Esophagus muscularis mucosa (tissue), 4 donors: ENCODE measurements around the gene DRD4. TPM values are rescaled to one million over a fixed set of nuclear protein-coding genes. Genes with fewer than 3 reads are reported as not detected.

ENCODE experiments used
- DNase-seq: peaks from one replicate; pipeline ENCODE4 v3.0.0-alpha.2; 2017; ENCODE audit errors: extremely low spot score
- H3K27ac ChIP-seq, 4 donors: fragments of 200-600 bp; sonication (generic); replicated peaks in 1 of 4; 1 replicate in 3 of 4; 2 replicates in 1 of 4; pipeline ENCODE4 v1.5.1; 2016 to 2019; ENCODE audit warnings: mild to moderate bottlenecking in 1 of 4
- H3K27me3 ChIP-seq, 4 donors: fragments of 200-600 bp; sonication (generic); one replicate each; pipeline versions ENCODE4 v1.5.1 to v1.6.0; 2016 to 2019
- H3K36me3 ChIP-seq, 4 donors: fragments of 200-600 bp; sonication (generic); one replicate each; pipeline ENCODE4 v1.5.1; 2016 to 2019
- H3K4me1 ChIP-seq, 4 donors: fragments of 200-600 bp; sonication (generic); one replicate each; pipeline ENCODE4 v1.5.1; 2016 to 2019
- H3K4me3 ChIP-seq, 4 donors: fragments of 200-600 bp; sonication (generic); 1 replicate in 2 of 4; 2 replicates in 2 of 4; pipeline ENCODE4 v1.5.1; 2016 to 2019; ENCODE audit warnings: mild to moderate bottlenecking in 4 of 4, moderate library complexity in 1 of 4
- H3K9me3 ChIP-seq, 4 donors: fragments of 200-600 bp; sonication (generic); 1 replicate in 3 of 4; 2 replicates in 1 of 4; pipeline ENCODE4 v1.5.1; 2016 to 2019
- EP300 ChIP-seq: sonication (generic); formaldehyde crosslinking; IDR thresholded peaks from one replicate; pipeline ENCODE4 v1.6.1; 2017; ENCODE audit warnings: antibody characterized with exemption
- POLR2A ChIP-seq: fragments of 450-650 bp; IDR thresholded peaks from one replicate; pipeline ENCODE4 v1.6.1; 2017; ENCODE audit warnings: antibody characterized with exemption, moderate library complexity, mild to moderate bottlenecking, low read depth
- POLR2AphosphoS5 ChIP-seq, 2 donors: sonication (generic); formaldehyde crosslinking; IDR thresholded peaks; one replicate each; pipeline ENCODE4 v1.6.1; 2017; ENCODE audit warnings: antibody characterized with exemption in 2 of 2
- WGBS: methylation state at CpG from one replicate; pipeline ENCODE4 v1.1.5; 2018; 5-methylcytosine and 5-hydroxymethylcytosine counted together
- intact Hi-C: fragments of 100-400 bp; cut with DNase I; formaldehyde crosslinking; loops from one replicate; pipeline ENCODE4 v1.15.1; 2023
- total RNA-seq, 4 donors: library from RNA; depleted of rRNA; stranded (reverse); fragments of >200 nt; gene quantifications; one replicate each; pipeline versions ENCODE4 v1.1.0 to v1.2.1, GENCODE V29; 2016
- TF ChIP-seq, protein P1 (sequence below), 3 experiments: fragments of 200-600 bp in 2 of 3; fragments of 450-650 bp in 1 of 3; sonication (generic) in 2 of 3; IDR thresholded peaks; one replicate each; pipeline ENCODE4 v1.5.1; 2017 to 2019; ENCODE audit warnings: antibody characterized with exemption in 3 of 3, mild to moderate bottlenecking in 2 of 3, moderate library complexity in 1 of 3

DRD4 gene
- total RNA-seq, 4 donors from 2014 or later = 0.26 to 1.1 (median 0.42) TPM; not detected in 1

DNA sequence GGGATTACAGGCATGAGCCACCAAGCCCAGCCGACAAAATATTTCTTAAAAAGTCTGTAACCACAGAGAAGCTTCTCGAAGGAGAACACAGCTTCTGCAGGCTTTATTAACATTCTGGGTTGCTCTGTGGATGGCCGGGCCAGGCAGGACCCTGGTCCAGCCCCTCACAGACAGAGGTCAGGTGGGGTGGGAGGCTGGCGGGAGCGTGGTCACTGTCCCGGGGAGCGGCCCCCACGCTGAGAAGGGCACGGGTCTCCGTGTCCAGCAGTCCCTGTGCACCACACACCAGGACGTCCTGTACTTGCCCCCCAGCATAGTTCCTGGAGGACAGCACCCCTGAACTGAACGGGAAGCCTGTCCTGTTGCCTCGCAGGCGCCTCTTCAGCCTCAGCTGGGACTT is 19.4 kb downstream of the DRD4 start:
- WGBS = 91% methylated on average over 6 of the region's 14 CpGs
- no peak for DNase-seq
- intact Hi-C loops = no loop called here
- Histone ChIP-seq H3K4me3 (no peak overlapping the region), H3K27ac (no peak overlapping the region), H3K27me3 (no peaks in the 10 kb centered on the region), H3K4me1 (no peaks in the 10 kb centered on the region), H3K36me3 (peaks cover 20 to 78% (median 49%) of the 10 kb centered on the region in 4 donors), H3K9me3 (no peaks in the 10 kb centered on the region)
- TF ChIP-seq POLR2AphosphoS5 (IDR thresholded peaks at IDR 0.05) = no peak
- no peak for TF ChIP-seq POLR2A
- TF ChIP-seq, protein P1, sequence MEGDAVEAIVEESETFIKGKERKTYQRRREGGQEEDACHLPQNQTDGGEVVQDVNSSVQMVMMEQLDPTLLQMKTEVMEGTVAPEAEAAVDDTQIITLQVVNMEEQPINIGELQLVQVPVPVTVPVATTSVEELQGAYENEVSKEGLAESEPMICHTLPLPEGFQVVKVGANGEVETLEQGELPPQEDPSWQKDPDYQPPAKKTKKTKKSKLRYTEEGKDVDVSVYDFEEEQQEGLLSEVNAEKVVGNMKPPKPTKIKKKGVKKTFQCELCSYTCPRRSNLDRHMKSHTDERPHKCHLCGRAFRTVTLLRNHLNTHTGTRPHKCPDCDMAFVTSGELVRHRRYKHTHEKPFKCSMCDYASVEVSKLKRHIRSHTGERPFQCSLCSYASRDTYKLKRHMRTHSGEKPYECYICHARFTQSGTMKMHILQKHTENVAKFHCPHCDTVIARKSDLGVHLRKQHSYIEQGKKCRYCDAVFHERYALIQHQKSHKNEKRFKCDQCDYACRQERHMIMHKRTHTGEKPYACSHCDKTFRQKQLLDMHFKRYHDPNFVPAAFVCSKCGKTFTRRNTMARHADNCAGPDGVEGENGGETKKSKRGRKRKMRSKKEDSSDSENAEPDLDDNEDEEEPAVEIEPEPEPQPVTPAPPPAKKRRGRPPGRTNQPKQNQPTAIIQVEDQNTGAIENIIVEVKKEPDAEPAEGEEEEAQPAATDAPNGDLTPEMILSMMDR (IDR thresholded peaks at IDR 0.05) = no peak
- no peak for TF ChIP-seq EP300

DNA sequence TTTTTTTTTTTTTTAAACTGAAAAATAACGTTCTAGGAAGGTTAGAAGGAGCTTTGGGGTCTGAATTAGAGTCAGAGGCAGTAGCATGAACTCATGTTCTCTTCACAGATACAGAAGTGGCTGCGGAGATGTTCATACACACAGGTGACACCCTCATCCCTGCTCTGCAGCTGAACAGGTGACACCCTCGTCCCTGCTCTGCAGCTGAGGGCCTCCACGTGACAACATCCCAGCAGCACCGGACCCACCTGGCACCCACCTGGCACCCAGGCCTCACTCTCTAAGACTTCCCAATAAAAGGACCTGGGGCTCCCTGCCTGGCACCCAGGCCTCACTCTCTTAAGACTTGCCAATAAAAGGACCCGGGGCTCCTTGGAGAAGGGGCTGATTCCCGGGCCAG is 19.8 kb downstream of the DRD4 start:
- H3K36me3 ChIP-seq = peaks cover 20 to 80% (median 54%) of the 10 kb centered on the region in 4 donors
- WGBS = 80% methylated on average over 7 of the region's 7 CpGs

DNA sequence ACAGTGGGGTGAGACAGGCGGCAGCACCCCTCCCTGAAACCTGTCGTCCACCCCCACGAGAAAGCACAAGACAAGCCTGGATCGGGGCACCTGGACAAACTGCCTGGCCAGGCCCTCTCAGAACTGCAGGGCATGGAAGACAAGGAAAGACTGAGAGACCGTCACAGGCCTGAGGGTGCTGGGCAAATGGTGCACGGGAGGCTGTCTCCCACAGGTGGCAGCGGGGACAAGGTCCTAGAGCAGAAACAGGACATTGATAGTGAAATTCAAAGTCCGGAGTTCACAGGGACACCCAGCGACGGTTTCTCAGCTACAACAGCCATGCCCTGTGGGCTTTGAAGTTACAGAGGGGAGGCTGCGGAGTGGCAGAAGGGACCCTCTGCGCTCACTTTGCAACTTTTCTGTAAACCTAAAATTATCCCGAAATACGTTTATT is 20.6 kb downstream of the DRD4 start:
- H3K36me3 ChIP-seq = peaks cover 16 to 86% (median 61%) of the 10 kb centered on the region in 4 donors
- no peak for DNase-seq
- H3K4me3 ChIP-seq = no peak overlapping the region
- H3K4me1 ChIP-seq = peaks cover 0 to 3% (median 0%) of the 10 kb centered on the region in 4 donors
- intact Hi-C loops = no loop called here
- 92% methylated on average over 14 of the region's 14 CpGs for WGBS
- H3K27ac ChIP-seq = no peak overlapping the region
- no peaks in the 10 kb centered on the region for H3K9me3 ChIP-seq
- no peaks in the 10 kb centered on the region for H3K27me3 ChIP-seq
- TF ChIP-seq, protein P1 (IDR thresholded peaks at IDR 0.05) = no peak
- no peak for TF ChIP-seq POLR2A
- no peak for TF ChIP-seq POLR2AphosphoS5 (IDR thresholded peaks at IDR 0.05)
- no peak for TF ChIP-seq EP300

More for the DNA sequence above, 19.8 kb downstream of the DRD4 start:
- intact Hi-C loops = no loop called here
- Histone ChIP-seq H3K4me3 (no peak overlapping the region), H3K4me1 (no peaks in the 10 kb centered on the region), H3K9me3 (no peaks in the 10 kb centered on the region), H3K27me3 (no peaks in the 10 kb centered on the region), H3K27ac (no peak overlapping the region)
- no peak for DNase-seq
- TF ChIP-seq EP300 = no peak

DNA sequence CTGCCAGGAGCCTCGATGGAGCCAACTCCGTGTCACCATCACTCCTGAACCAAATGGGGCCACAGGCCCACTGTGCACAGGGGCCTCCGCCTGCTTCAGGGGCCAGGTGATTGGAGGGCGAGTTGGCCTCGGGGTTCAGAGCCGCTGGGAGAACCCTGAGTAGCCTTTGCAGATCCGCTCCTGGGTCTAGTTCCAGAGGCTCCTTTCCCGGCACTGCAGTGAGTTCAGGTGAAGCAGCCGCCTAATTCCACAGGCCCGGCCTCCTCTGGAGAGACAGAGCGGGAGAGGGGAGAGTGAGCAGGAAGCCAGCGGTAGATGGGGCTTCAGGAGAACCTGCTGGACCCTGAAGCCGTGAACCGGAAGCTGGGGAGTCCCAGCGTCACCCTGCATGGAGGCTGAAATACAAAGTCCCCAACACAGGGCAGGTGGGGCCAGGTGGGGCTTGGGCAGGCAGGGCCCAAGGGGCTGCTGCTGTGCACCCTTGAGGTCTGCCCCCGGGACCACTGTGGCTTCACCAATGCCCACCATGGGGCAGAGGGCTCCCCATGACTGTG is 22.5 kb downstream of the DRD4 start:
- intact Hi-C loops = no loop called here
- H3K36me3 ChIP-seq = peaks cover 16 to 82% (median 59%) of the 10 kb centered on the region in 4 donors
- DNase-seq = no peak
- H3K4me3 ChIP-seq = no peak overlapping the region
- no peak overlapping the region for H3K27ac ChIP-seq
- TF ChIP-seq POLR2A = no peak
- TF ChIP-seq, protein P1 (IDR thresholded peaks at IDR 0.05) = no peak
- TF ChIP-seq EP300 = no peak
- no peaks in the 10 kb centered on the region for H3K9me3 ChIP-seq
- H3K4me1 ChIP-seq = peaks cover 0 to 6% (median 0%) of the 10 kb centered on the region in 4 donors
- 90% methylated on average over 14 of the region's 16 CpGs for WGBS
- H3K27me3 ChIP-seq = no peaks in the 10 kb centered on the region

DNA sequence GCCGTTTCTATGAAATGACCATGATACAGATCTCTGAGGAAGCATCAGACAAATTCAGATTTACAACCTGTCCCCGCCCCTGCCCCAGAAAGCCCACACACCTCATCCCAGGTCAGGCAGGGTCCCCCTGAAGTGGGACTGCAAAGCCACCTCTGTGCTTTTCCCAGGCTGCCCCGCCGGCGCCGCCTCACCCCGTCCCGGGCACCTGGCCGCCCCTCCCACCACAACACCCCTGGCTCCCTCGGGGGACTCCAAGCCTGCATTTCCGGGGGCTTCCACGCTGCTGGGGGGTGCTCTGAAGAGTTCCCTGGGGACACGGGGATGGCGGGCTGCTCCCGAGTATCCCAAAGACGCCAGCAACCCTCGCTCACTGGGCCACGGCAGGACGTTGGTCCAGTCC is 23.2 kb downstream of the DRD4 start:
- peaks cover 0 to 9% (median 3%) of the 10 kb centered on the region in 4 donors for H3K4me1 ChIP-seq
- peaks cover 16 to 75% (median 59%) of the 10 kb centered on the region in 4 donors for H3K36me3 ChIP-seq
- no peak overlapping the region for H3K27ac ChIP-seq
- H3K4me3 ChIP-seq = no peak overlapping the region
- H3K27me3 ChIP-seq = no peaks in the 10 kb centered on the region
- no peak for TF ChIP-seq POLR2A
- TF ChIP-seq POLR2AphosphoS5 (IDR thresholded peaks at IDR 0.05) = no peak
- TF ChIP-seq EP300 = no peak
- TF ChIP-seq, protein P1 (IDR thresholded peaks at IDR 0.05) = no peak
- intact Hi-C loops = no loop called here
- no peak for DNase-seq
- no peaks in the 10 kb centered on the region for H3K9me3 ChIP-seq
- WGBS = 89% methylated on average over 17 of the region's 19 CpGs
